IPS-15b (cell line): Measurements from ENCODE around the gene PAPPA.

Source experiments
- H3K27me3 ChIP-seq: one replicate; pipeline ENCODE4 v1.6.1; 2013; ENCODE audit warnings: low read length; ENCODE audit not compliant: control insufficient read depth, insufficient read depth
- H3K36me3 ChIP-seq: one replicate; pipeline ENCODE4 v1.6.1; 2013; ENCODE audit warnings: low read length; ENCODE audit not compliant: control insufficient read depth, insufficient read depth
- H3K4me1 ChIP-seq: one replicate; pipeline ENCODE4 v1.6.1; 2013; ENCODE audit warnings: mild to moderate bottlenecking, low read length; ENCODE audit not compliant: control insufficient read depth, insufficient read depth
- H3K4me3 ChIP-seq: one replicate; pipeline ENCODE4 v1.5.1; 2013; ENCODE audit warnings: low read depth, low read length
- H3K9ac ChIP-seq: one replicate; pipeline ENCODE4 v1.6.1; 2013; ENCODE audit warnings: low read depth, mild to moderate bottlenecking, low read length
- H3K9me3 ChIP-seq: one replicate; pipeline ENCODE4 v1.6.1; 2013; ENCODE audit warnings: mild to moderate bottlenecking, low read length; ENCODE audit not compliant: control insufficient read depth, insufficient read depth

The PAPPA gene

DNA sequence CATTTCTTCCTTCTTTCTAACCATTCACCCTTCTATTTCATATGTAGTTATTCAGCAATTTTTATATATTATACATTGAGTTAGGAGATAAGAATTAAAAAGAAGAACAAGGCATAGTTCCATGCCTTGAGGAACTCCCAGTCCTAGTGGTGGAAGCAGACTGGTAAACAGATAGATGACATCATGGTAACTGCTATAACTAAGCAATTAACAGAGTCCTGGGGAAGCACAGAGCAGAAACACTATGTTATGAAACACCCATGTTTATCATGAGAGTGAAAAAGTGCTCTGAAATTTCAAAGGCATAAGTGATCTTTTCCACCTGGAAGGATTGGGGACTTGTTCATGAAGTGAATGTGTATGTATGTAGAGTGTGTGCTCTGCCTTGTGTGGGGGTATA, 14.6 kb downstream of the PAPPA start:
- Histone ChIP-seq H3K4me1 (no peaks in the 10 kb centered on the region), H3K36me3 (no peaks in the 10 kb centered on the region)

DNA sequence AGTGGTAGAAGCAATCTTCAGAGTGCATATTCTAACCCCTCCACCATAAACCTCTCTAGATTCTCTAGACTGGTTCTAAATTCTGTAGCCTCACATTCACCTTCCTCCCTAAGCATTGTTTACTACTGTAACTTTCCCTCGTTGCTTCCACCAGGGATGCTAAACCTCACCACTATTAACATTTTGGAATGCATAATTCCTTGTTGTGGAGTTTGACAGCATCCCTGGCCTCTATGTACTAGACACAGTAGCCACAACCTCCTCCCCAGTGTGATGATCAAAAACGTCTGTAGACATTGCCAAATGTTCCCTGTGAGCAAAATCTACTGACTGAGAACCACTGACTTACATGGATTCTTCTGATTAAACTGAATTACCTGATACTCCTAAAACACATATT, 18.6 kb downstream of the PAPPA start:
- Histone ChIP-seq H3K27me3 (no peaks in the 10 kb centered on the region), H3K9me3 (no peaks in the 10 kb centered on the region), H3K9ac (no peak overlapping the region), H3K36me3 (no peaks in the 10 kb centered on the region), H3K4me1 (no peaks in the 10 kb centered on the region), H3K4me3 (no peak overlapping the region)

More for the DNA sequence above, 14.6 kb downstream of the PAPPA start:
- no peak overlapping the region for H3K9ac ChIP-seq
- no peaks in the 10 kb centered on the region for H3K9me3 ChIP-seq
- no peak overlapping the region for H3K4me3 ChIP-seq
- no peaks in the 10 kb centered on the region for H3K27me3 ChIP-seq

DNA sequence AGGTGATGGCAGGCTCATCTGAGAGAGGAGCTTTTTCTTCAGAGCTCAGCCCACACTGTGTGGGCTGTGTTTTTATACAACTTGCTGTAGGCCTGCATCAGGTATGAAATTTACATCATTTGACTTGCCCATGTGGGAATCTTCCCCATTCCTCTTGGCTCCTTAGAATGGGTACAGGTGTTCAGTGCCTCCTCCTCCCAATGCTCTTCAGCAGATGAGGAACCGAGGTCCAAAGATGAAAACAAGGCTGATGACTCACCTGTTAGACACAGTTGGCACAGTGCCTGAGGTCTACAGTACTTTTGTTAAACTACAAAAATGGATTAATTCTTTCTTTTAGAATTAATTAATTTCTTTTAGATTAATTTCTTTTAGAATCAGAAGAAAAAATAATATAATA, 20.8 kb downstream of the PAPPA start:
- H3K4me1 ChIP-seq, result no peaks in the 10 kb centered on the region

DNA sequence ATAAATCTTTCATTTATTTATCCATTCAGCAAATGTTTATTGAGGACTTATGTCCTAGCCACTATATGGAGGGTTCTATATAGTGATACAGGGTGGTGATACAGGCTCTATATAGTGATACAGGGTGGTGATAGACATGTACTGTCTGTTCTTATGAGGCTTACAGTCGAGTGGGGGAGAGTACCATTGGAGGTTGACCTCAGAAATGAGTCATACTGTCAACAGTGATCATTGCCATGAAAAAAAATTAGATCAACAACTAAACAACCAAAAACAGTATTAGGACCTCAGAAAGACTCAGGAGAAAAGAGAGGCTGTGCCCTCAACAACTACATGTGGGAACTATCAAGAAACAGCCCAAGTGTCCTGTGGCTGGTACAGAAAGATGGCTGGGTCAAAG, 22.0 kb downstream of the PAPPA start:
- Histone ChIP-seq H3K9ac (no peak overlapping the region), H3K27me3 (no peaks in the 10 kb centered on the region), H3K4me3 (no peak overlapping the region), H3K9me3 (no peaks in the 10 kb centered on the region), H3K36me3 (no peaks in the 10 kb centered on the region), H3K4me1 (no peaks in the 10 kb centered on the region)

More for the DNA sequence above, 20.8 kb downstream of the PAPPA start:
- Histone ChIP-seq H3K27me3 (no peaks in the 10 kb centered on the region), H3K9ac (no peak overlapping the region), H3K4me3 (no peak overlapping the region), H3K9me3 (no peaks in the 10 kb centered on the region), H3K36me3 (no peaks in the 10 kb centered on the region)

DNA sequence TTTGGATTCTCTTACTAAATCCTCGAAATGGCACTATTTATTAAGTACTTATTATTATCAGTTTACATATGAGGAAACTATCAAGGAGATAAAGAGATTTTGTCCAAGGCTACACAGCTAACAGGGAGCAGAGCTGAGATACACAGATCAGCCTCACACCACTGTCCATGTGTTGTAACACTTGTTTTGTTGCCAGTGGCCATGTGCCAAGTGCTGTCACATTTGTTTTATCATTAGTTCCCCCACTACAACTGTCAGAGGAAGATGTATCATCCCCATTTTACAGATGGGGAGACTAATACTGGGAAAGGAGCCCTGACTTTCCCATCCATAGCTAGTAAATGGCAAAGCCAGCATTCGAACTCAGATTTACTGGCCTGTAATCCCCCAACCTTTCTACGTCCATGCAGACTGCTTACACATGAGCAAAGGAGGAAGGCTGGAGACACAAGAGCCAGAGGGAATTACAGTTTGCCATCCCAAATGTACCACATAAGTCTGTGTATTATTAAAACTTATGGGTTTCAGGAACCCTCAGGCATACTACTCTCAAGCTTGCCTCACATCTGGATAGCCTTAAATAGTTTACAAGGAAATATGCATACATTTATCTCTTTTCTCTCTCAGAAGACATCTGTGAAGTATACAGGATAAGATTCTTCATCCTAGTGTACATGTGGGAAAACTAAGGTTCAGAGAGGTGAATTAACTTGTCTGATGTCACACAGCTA, 25.1 kb downstream of the PAPPA start:
- Histone ChIP-seq H3K4me3 (no peak overlapping the region), H3K4me1 (peaks cover 2% of the 10 kb centered on the region), H3K27me3 (no peaks in the 10 kb centered on the region), H3K9ac (no peak overlapping the region), H3K36me3 (no peaks in the 10 kb centered on the region), H3K9me3 (no peaks in the 10 kb centered on the region)

DNA sequence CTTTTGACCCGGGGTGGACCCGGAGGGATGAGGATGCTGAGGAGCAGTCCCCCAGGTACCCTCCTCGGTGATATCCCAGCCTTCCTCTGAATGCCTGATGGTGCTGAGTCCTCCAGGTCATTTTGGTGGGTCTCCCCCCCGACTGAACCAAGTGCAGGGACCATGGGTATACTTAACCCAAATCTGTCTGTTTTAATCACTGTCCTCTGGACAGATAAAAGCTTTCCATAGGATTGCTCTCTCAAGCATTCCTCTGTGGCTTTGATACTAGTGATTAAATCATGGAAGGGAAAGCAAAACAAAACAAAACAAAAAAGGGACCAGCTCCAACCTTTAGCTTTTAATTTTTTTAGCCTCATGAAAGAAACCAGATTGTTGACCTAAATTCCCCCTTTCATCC, 26.0 kb downstream of the PAPPA start:
- Histone ChIP-seq H3K9ac (no peak overlapping the region), H3K9me3 (no peaks in the 10 kb centered on the region), H3K4me3 (no peak overlapping the region), H3K27me3 (no peaks in the 10 kb centered on the region), H3K4me1 (peaks cover 2% of the 10 kb centered on the region), H3K36me3 (no peaks in the 10 kb centered on the region)

DNA sequence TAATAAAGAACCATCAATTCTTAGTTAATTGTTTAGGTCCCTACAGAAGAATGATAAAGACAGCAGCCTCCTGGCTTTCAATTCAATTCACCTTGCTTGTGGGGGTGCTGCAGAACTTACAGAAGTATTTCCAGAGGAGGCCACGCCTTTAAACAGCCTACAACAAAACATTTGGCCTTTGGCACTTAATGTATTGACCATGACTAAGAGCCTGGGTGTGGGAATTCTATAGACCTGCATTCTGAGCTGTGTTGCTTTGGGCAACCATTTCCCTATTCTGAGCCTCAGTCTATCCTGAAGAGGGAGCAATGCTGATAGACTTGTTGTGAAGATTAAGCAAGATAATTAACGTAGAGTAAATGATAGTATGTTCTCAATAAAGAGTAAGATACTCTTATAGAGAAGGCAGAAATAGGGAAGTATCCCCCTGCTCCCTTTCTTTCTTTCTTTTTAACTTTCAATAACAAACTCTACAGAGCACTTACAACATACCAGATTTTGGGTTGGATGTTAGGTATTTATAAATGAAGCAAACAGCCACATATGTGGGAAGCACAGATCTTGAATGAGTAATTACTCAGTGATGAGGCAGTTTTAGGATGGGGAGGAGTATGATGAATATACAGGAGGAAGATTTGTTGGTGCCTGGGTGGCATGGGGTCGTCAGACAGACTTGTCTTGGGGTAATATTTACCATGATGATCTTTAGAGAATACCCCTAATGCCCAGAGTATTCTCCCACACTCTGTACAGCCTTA, 28.4 kb downstream of the PAPPA start:
- Histone ChIP-seq H3K27me3 (no peaks in the 10 kb centered on the region), H3K36me3 (no peaks in the 10 kb centered on the region), H3K9me3 (no peaks in the 10 kb centered on the region), H3K4me3 (no peak overlapping the region), H3K4me1 (peaks cover 2% of the 10 kb centered on the region), H3K9ac (no peak overlapping the region)

DNA sequence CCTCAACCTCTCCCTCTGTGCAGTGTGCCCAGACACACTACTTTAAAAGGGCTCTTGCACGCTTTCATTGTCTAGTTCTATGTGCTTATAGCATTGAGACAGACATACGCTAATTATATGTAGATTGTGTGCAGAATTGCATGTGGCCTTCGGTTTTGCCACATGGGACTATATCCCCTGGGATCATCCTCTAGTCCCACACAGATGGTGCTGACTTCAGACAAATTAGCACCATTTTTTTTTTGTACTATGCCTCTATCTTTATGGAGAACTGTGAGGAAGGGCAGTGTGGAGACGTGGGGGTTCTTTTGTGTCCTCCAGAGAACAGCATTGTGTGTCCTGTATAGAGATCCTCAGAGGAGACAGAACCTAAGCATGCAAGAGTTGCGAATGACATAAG, 29.3 kb downstream of the PAPPA start:
- no peaks in the 10 kb centered on the region for H3K9me3 ChIP-seq
- H3K4me3 ChIP-seq, result no peak overlapping the region
- H3K9ac ChIP-seq, result no peak overlapping the region
- peaks cover 2% of the 10 kb centered on the region for H3K4me1 ChIP-seq
- no peaks in the 10 kb centered on the region for H3K36me3 ChIP-seq
- no peaks in the 10 kb centered on the region for H3K27me3 ChIP-seq

DNA sequence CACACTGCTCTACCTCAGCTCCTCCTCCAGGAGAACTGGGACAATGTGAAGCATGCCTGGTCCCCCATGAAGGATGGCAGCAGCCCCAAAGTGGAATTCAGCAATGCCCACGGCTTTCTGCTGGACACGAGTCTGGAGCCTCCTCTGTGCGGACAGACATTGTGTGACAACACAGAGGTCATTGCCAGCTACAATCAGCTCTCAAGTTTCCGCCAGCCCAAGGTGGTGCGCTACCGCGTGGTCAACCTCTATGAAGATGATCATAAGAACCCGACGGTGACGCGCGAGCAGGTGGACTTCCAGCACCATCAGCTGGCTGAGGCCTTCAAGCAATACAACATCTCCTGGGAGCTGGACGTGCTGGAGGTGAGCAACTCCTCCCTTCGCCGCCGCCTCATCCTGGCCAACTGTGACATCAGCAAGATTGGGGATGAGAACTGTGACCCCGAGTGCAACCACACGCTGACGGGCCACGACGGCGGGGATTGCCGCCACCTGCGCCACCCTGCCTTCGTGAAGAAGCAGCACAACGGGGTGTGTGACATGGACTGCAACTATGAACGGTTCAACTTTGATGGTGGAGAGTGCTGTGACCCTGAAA, 34.1 kb downstream of the PAPPA start:
- H3K36me3 ChIP-seq, result no peaks in the 10 kb centered on the region
- no peaks in the 10 kb centered on the region for H3K27me3 ChIP-seq
- no peaks in the 10 kb centered on the region for H3K4me1 ChIP-seq
- no peak overlapping the region for H3K9ac ChIP-seq
- no peak overlapping the region for H3K4me3 ChIP-seq
- H3K9me3 ChIP-seq, result no peaks in the 10 kb centered on the region

DNA sequence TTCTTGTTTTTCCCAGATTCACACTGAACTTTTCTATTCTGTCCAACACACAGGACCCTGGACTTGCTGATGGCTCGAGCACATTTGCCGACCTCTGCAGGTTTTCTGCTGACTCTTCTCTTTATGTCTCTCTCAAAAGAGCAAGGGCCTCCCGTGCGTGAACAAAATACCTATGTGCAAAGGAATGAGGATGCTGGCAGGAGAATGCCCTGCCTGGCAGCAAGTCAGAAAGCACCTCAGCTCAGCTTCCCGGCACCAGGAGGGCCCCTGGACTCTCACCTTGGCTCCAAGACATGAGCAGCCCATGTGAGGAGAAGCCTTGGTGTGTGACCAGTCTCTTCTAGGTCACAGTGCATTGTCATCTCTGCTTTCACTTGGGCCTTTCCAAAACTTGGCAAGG, 36.1 kb downstream of the PAPPA start:
- Histone ChIP-seq H3K27me3 (no peaks in the 10 kb centered on the region), H3K9me3 (no peaks in the 10 kb centered on the region), H3K36me3 (no peaks in the 10 kb centered on the region), H3K4me1 (no peaks in the 10 kb centered on the region), H3K4me3 (no peak overlapping the region), H3K9ac (no peak overlapping the region)

DNA sequence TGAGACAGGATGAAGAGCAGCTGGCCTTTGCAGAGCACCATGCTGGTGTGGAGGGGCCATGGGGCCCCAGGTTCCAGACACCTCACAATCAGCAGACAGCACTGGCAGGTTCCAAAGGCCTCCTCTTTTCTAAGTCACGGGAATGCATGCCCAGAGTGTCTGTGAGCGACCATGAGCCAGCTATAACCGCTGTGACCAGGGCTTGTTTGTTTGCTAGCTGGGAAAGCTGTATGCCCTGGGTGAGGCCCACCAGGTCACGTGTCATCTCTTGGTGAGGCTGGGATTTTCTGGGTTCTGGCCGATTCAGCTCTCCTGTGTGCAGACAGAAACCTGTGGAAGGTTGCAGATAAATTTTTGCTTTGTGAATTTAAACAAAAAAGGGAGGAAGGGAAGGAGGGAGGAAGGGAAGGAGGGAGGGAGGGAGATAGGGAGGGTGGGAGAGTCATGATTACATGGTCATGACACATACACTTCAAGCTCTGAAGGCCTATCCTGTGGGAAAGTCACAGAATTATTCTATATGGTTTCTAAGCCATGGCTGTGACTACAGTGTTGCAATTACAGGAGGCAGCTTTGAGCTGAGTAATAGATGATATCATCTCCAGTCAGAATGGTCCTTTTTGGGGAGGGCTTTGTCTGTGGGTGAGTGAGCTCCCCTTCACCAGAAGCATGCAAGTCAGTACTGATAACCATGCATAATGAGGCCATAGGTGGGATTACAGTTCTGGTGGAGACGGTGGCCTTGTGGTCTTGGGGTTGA, 37.2 kb downstream of the PAPPA start:
- H3K9ac ChIP-seq, result no peak overlapping the region

More for the DNA sequence above, 37.2 kb downstream of the PAPPA start:
- no peaks in the 10 kb centered on the region for H3K4me1 ChIP-seq
- H3K27me3 ChIP-seq, result no peaks in the 10 kb centered on the region
- no peak overlapping the region for H3K4me3 ChIP-seq
- no peaks in the 10 kb centered on the region for H3K36me3 ChIP-seq
- no peaks in the 10 kb centered on the region for H3K9me3 ChIP-seq
